ENCODE data around the gene FYN. TPM values are rescaled to one million over a fixed set of nuclear protein-coding genes. Genes with fewer than 3 reads are reported as not detected.

Gene FYN
- total RNA-seq, 1 donor from 2014 or later: 46.3 TPM

- TF ChIP-seq CTCF (IDR thresholded peaks at IDR 0.05; ENCODE audit: borderline replicate concordance): no peak
- no peak overlapping the region for H3K4me3 ChIP-seq
- no peaks in the 10 kb centered on the region for H3K36me3 ChIP-seq
- H3K27me3 ChIP-seq (ENCODE audit: low read depth): no peaks in the 10 kb centered on the region
- H3K27ac ChIP-seq (replicated peaks): no peak overlapping the region
- H3K9me3 ChIP-seq (replicated peaks): no peaks in the 10 kb centered on the region
- H3K4me1 ChIP-seq: peaks cover 20% of the 10 kb centered on the region
- no peak for DNase-seq
- intact Hi-C loops (cut with micrococcal nuclease): no loop called here
Measured at GRCh38 chr6:111610548-111611172, 262.6 kb downstream of the FYN start.

Other genes starting within 250 kb of the FYN start
- gene CCN6, start 180.7 kb upstream of the FYN start, total RNA-seq: not detected
- gene TUBE1, start 214.0 kb upstream of the FYN start, total RNA-seq: 28.5 TPM
- 69.5 TPM for gene FAM229B, start 214.1 kb upstream of the FYN start, total RNA-seq

Measured in left ventricle myocardium inferior (tissue), 1 donor.